Colonic mucosa (tissue), 4 donors: ENCODE data around the gene PTPDC1. TPM values are rescaled to one million over a fixed set of nuclear protein-coding genes. Genes with fewer than 3 reads are reported as not detected.
"Not testable (repeated sequence)": the region's sequence is repeated elsewhere in the genome, so short reads cannot be mapped to it uniquely, and the experiment has no call there.

ENCODE experiments used
- DNase-seq: peaks from one replicate; pipeline ENCODE4 v3.0.0-alpha.2; 2020
- H3K27ac ChIP-seq: fragments of 200-600 bp; one replicate; pipeline ENCODE4 v1.8.0; 2021
- H3K27me3 ChIP-seq: fragments of 200-600 bp; one replicate; pipeline ENCODE4 v1.8.0; 2021
- H3K36me3 ChIP-seq: fragments of 200-600 bp; one replicate; pipeline ENCODE4 v1.8.0; 2021
- H3K4me1 ChIP-seq: fragments of 200-600 bp; one replicate; pipeline ENCODE4 v1.8.0; 2021; ENCODE audit warnings: mild to moderate bottlenecking
- H3K4me3 ChIP-seq: fragments of 200-600 bp; one replicate; pipeline ENCODE4 v1.8.0; 2021
- H3K9ac ChIP-seq, 2 donors: one replicate each; pipeline ENCODE4 v1.7.0; 2013; ENCODE audit warnings: control low read depth in 2 of 2, low read depth in 2 of 2, low read length in 2 of 2
- H3K9me3 ChIP-seq: fragments of 200-600 bp; one replicate; pipeline ENCODE4 v1.8.0; 2021
- intact Hi-C: fragments of 100-400 bp; cut with DNase I; formaldehyde crosslinking; loops from one replicate; pipeline ENCODE4 v1.14.1; 2022
- total RNA-seq, 2 donors: library from RNA; stranded (reverse); fragmentation: NEBNext Ultra II Directional in 1 of 2; extraction: Animal tissue kit (Norgen Biotek cat#: 25700) in 1 of 2; gene quantifications; one replicate each; pipeline ENCODE4 v1.2.1, GENCODE V29; 2021
- TF ChIP-seq, protein P1 (sequence below): fragments of 200-600 bp; IDR thresholded peaks from one replicate; pipeline ENCODE4 v1.8.0; 2022; ENCODE audit warnings: antibody characterized with exemption, mild to moderate bottlenecking
- donor health status: healthy.
- donor health status: DM: no; HTN: no; CAD: no.
- donor health status: DM: no; HTN: no; CAD: no.

The PTPDC1 gene
- total RNA-seq, 2 donors from 2014 or later, result 5.4 TPM

DNA sequence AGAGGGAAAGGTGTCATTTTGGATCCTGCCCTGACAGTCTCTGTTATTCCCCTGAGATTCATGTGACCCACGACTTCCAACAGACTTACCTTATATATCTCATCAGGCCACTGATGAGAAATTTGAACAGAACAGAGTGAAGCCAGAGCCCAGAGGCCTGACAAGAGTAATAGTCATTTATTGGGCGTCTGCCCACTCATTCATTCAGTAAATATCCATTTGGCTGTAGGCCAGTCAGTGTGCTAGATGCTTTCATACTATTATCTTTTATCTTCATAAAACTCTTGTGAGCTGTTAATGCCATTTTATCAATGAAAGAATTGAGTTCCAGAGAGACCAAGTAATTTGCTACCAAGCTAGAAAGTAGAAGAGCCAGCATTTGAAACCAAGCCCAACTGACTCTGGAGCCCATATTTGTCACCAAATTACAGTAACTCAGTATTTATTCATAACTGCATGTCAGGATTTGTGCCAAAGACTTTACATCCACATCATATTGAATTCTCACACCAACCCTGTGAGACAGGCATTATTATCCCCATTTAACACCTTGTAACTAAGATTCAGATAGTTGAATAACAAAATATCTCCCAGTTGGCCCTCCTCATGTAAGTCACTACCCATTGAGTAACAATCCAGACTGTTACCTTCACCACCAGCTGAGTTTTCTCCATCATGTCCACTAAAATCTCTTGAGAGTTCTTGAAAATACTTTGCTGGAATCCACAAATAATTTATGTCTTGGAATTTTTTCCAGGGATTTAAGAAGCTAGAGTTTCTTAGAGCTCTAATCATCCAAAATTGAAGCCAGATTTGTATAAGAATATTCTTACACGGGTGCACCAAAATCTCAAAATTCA, 2.5 kb downstream of the PTPDC1 start:
- no peak for DNase-seq
- no peak overlapping the region for H3K4me3 ChIP-seq
- no peak overlapping the region for H3K27ac ChIP-seq
- no peaks in the 10 kb centered on the region for H3K9me3 ChIP-seq
- no peak overlapping the region for H3K9ac ChIP-seq
- intact Hi-C loops, result no loop called here
- TF ChIP-seq, protein P1, sequence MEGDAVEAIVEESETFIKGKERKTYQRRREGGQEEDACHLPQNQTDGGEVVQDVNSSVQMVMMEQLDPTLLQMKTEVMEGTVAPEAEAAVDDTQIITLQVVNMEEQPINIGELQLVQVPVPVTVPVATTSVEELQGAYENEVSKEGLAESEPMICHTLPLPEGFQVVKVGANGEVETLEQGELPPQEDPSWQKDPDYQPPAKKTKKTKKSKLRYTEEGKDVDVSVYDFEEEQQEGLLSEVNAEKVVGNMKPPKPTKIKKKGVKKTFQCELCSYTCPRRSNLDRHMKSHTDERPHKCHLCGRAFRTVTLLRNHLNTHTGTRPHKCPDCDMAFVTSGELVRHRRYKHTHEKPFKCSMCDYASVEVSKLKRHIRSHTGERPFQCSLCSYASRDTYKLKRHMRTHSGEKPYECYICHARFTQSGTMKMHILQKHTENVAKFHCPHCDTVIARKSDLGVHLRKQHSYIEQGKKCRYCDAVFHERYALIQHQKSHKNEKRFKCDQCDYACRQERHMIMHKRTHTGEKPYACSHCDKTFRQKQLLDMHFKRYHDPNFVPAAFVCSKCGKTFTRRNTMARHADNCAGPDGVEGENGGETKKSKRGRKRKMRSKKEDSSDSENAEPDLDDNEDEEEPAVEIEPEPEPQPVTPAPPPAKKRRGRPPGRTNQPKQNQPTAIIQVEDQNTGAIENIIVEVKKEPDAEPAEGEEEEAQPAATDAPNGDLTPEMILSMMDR, result no peak
- H3K4me1 ChIP-seq, result no peaks in the 10 kb centered on the region
- H3K36me3 ChIP-seq, result no peaks in the 10 kb centered on the region
- H3K27me3 ChIP-seq, result no peaks in the 10 kb centered on the region

DNA sequence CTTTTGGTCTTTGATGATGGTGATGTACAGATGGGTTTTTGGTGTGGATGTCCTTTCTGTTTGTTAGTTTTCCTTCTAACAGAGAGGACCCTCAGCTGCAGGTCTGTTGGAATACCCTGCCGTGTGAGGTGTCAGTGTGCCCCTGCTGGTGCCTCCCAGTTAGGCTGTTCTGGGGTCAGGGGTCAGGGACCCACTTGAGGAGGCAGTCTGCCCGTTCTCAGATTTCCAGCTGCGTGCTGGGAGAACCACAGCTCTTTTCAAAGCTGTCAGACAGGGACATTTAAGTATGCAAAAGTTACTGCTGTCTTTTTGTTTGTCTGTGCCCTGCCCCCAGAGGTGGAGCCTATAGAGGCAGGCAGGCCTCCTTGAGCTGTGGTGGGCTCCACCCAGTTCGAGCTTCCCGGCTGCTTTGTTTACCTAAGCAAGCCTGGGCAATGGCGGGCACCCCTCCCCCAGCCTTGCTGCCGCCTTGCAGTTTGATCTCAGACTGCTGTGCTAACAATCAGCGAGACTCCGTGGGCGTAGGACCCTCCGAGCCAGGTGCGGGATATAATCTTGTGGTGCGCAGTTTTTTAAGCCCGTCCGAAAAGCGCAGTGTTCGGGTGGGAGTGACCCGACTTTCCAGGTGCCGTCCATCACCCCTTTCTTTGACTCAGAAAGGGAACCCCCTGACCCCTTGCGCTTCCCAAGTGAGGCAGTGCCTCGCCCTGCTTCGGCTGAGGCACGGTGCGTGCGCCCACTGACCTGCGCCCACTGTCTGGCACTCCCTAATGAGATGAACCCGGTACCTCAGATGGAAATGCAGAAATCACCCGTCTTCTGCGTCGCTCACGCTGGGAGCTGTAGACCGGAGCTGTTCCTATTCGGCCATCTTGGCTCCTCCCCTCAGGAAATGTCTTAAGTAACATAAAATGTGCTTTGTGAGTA, 10.2 kb downstream of the PTPDC1 start:
- H3K9me3 ChIP-seq, intact Hi-C loops, H3K4me1 ChIP-seq, H3K27ac ChIP-seq, H3K27me3 ChIP-seq, H3K4me3 ChIP-seq, H3K36me3 ChIP-seq, H3K9ac ChIP-seq, DNase-seq: not testable (repeated sequence)

GRCh38 chr9:94096819-94097577, 12.7 kb downstream of the PTPDC1 start:
- intact Hi-C loops, result no loop called here
- H3K9me3 ChIP-seq, result no peaks in the 10 kb centered on the region
- H3K4me3 ChIP-seq, result no peak overlapping the region
- DNase-seq, result no peak
- no peaks in the 10 kb centered on the region for H3K4me1 ChIP-seq
- H3K27ac ChIP-seq, result no peak overlapping the region
- H3K36me3 ChIP-seq, result no peaks in the 10 kb centered on the region
- H3K27me3 ChIP-seq, result no peaks in the 10 kb centered on the region
- no peak overlapping the region for H3K9ac ChIP-seq
- TF ChIP-seq, protein P1, result no peak

GRCh38 chr9:94097788-94098414, 13.6 kb downstream of the PTPDC1 start:
- Histone ChIP-seq H3K36me3 (no peaks in the 10 kb centered on the region), H3K9me3 (no peaks in the 10 kb centered on the region), H3K27me3 (no peaks in the 10 kb centered on the region), H3K9ac (no peak overlapping the region), H3K4me3 (no peak overlapping the region), H3K27ac (no peak overlapping the region), H3K4me1 (no peaks in the 10 kb centered on the region)
- intact Hi-C loops, result no loop called here
- TF ChIP-seq, protein P1, result no peak
- no peak for DNase-seq

DNA sequence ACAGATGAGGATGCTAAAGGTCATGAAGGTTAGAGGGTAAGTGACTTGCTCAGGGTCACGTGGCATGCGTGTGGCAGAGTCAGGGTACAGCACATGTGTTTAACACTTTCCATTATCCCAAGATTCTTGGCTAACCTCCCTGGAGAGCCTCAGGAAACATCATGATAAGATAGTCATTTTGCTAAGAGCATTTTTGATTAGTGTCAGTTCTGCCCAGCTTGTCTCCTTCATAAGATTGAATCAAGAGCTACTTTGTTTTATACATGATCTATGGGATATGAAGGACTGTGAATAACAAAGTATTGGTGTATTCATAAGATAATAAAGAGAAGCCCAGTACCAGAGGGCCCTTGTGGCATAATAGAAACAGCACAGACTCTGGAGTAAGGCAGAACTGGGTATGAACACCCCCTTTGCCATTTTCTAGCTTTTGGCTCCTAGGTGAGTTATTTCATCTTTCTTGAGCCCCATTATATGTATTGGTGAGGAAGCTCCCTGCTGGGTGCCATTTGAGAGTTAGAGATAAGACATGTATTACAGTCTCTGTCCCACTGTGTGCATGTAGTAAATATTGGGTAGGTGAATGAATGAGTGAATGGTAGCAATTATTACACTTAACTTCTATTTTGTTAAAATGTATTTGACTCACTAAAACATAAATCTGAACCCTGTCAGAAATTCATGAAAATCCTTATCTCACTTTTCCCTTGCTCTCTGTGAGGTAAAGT, 16.1 kb downstream of the PTPDC1 start:
- no peak overlapping the region for H3K27ac ChIP-seq
- H3K36me3 ChIP-seq, result no peaks in the 10 kb centered on the region
- no peak overlapping the region for H3K4me3 ChIP-seq
- no peaks in the 10 kb centered on the region for H3K4me1 ChIP-seq
- intact Hi-C loops, result no loop called here
- no peak for DNase-seq
- H3K9me3 ChIP-seq, result no peaks in the 10 kb centered on the region
- TF ChIP-seq, protein P1, result no peak
- no peak overlapping the region for H3K9ac ChIP-seq
- H3K27me3 ChIP-seq, result no peaks in the 10 kb centered on the region
